Measurements from ENCODE around the gene DFFA. TPM values are rescaled to one million over a fixed set of nuclear protein-coding genes. Genes with fewer than 3 reads are reported as not detected.
A peak's percentile ranks its signal among the peaks of the same experiment; 100 is the strongest.

DFFA gene
- polyA plus RNA-seq, 1 of the 3 experiments (the other 2 are of a cell fraction): 42.3 TPM

DNA sequence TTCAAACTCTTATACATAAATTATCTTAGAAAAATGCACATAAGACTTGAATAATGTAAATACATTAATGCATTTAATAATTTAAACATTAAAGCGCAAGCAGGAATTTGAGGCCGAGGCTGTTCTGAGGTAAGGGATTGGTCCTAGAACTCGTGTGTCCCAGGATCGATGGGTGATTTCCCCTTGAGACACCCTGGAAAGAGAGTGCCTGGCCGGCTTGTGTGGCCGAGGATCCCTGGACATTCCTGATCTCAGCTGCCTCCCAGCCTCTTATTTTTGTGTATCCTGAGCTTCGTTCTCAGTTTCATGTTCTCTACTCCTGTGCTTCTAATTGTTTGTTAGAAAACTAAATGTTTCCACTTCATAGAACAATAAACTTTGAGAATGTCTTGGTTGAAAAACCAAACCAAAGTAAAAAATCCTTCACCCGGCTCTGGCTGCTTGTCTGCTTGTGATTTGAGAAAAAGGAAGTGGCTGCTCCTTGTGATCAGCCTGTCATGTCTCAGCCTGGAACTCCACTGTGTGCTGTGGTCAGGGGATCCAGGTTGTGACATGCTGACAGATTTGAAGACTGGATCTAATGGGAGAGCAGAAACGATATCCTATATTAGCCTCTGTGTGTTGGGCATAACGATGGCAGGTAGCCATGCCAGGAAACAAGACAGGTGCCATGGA, 43.1 kb upstream of the DFFA start:
- Histone ChIP-seq H3K36me3 (replicated peaks in 1 of 2; ENCODE audit: control insufficient read depth in 1 of 2, insufficient read depth in 2 of 2, low read length in 1 of 2) (no peaks in the 10 kb centered on the region), H3K79me2 (ENCODE audit: insufficient read depth) (peaks cover 70% of the 10 kb centered on the region), H3F3A (replicated peaks; ENCODE audit: insufficient read depth) (peaks cover 17% of the 10 kb centered on the region), H3K27me3 (ENCODE audit: insufficient read depth) (no peaks in the 10 kb centered on the region), H4K20me1 (ENCODE audit: insufficient read depth) (no peaks in the 10 kb centered on the region; the same call in 1 of the 2 replicates), H3K4me2 (no peak overlapping the region), H3K4me3 (ENCODE audit: low read depth in 2 of 2, low read length in 1 of 2) (no peak overlapping the region), H2AFZ (ENCODE audit: low read depth) (no peak overlapping the region), H3K9me3 (no peaks in the 10 kb centered on the region), H3K27ac (ENCODE audit: low read depth in 2 of 2, low read length in 1 of 2) (no peak overlapping the region), H3K9ac (no peak overlapping the region), H3K4me1 (ENCODE audit: control insufficient read depth in 1 of 2, insufficient read depth in 2 of 2, low read depth in 1 of 2, low read length in 1 of 2) (peaks cover 25 to 43% of the 10 kb centered on the region in 2 experiments), H3K9me2 (no peaks in the 10 kb centered on the region)
- CTCF ChIA-PET: interaction anchor here (0.7 to 2.9 kb wide), 12 partner anchors 10 to 466 kb away, joined by 3 to 24 read pairs (median 4); a partner anchor contains a TSS
- POLR2A ChIA-PET: no interaction called here
- no peak for TF ChIP-seq RAD21 (IDR thresholded peaks at IDR 0.05; ENCODE audit: low read length)
- TF ChIP-seq FOXJ3 (CRISPR knock-in tag; IDR thresholded peaks at IDR 0.05): no peak
- TF ChIP-seq MXI1 (IDR thresholded peaks at IDR 0.05; ENCODE audit: low read depth, low read length): no peak
- no peak for TF ChIP-seq TCF12 (IDR thresholded peaks at IDR 0.05)
- no peak for TF ChIP-seq GABPA (IDR thresholded peaks at IDR 0.05; ENCODE audit: low read depth)
- TF ChIP-seq GATA2 (CRISPR knock-in tag; IDR thresholded peaks at IDR 0.05): no peak
- no peak for TF ChIP-seq RCOR1 (IDR thresholded peaks at IDR 0.05; ENCODE audit: low read length)
- TF ChIP-seq MEF2A (IDR thresholded peaks at IDR 0.05; ENCODE audit: borderline replicate concordance, low read depth): no peak
- TF ChIP-seq, protein P1, sequence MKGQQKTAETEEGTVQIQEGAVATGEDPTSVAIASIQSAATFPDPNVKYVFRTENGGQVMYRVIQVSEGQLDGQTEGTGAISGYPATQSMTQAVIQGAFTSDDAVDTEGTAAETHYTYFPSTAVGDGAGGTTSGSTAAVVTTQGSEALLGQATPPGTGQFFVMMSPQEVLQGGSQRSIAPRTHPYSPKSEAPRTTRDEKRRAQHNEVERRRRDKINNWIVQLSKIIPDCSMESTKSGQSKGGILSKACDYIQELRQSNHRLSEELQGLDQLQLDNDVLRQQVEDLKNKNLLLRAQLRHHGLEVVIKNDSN (IDR thresholded peaks at IDR 0.05; ENCODE audit: borderline replicate concordance, low read depth): no peak
- no peak for TF ChIP-seq RFX5 (IDR thresholded peaks at IDR 0.05; ENCODE audit: low read length)
- no peak for TF ChIP-seq ELF1 (IDR thresholded peaks at IDR 0.05)
- 95% methylated on average over 10 of the region's 10 CpGs for WGBS (ENCODE audit: low lambda C conversion rate)
- DNase-seq: no peak

- Histone ChIP-seq H3K9ac (no peak overlapping the region), H2AFZ (ENCODE audit: low read depth) (no peak overlapping the region), H3K4me3 (ENCODE audit: low read depth in 2 of 2, low read length in 1 of 2) (no peak overlapping the region), H3K4me2 (0 out of 2 replicates have a peak overlapping the region, but pooled peaks have one; percentile 11), H3K27ac (ENCODE audit: low read depth in 2 of 2, low read length in 1 of 2) (no peak overlapping the region), H3K4me1 (ENCODE audit: control insufficient read depth in 1 of 2, insufficient read depth in 2 of 2, low read depth in 1 of 2, low read length in 1 of 2) (peaks cover 32 to 50% of the 10 kb centered on the region in 2 experiments), H3K9me2 (no peaks in the 10 kb centered on the region), H3K9me3 (no peaks in the 10 kb centered on the region), H3K36me3 (replicated peaks in 1 of 2; ENCODE audit: control insufficient read depth in 1 of 2, insufficient read depth in 2 of 2, low read length in 1 of 2) (no peaks in the 10 kb centered on the region), H3K79me2 (ENCODE audit: insufficient read depth) (peaks cover 73% of the 10 kb centered on the region), H3F3A (replicated peaks; ENCODE audit: insufficient read depth) (peaks cover 25% of the 10 kb centered on the region), H3K27me3 (ENCODE audit: insufficient read depth) (no peaks in the 10 kb centered on the region), H4K20me1 (ENCODE audit: insufficient read depth) (no peaks in the 10 kb centered on the region; the same call in 1 of the 2 replicates)
- no peak for TF ChIP-seq RCOR1 (IDR thresholded peaks at IDR 0.05; ENCODE audit: low read length)
- TF ChIP-seq RXRA (IDR thresholded peaks at IDR 0.05; ENCODE audit: borderline replicate concordance, low read depth): no peak
- TF ChIP-seq GATA2 (CRISPR knock-in tag; IDR thresholded peaks at IDR 0.05): 0 out of 2 replicates have a peak, but pooled peaks have one; percentile 33
- TF ChIP-seq, protein P2, sequence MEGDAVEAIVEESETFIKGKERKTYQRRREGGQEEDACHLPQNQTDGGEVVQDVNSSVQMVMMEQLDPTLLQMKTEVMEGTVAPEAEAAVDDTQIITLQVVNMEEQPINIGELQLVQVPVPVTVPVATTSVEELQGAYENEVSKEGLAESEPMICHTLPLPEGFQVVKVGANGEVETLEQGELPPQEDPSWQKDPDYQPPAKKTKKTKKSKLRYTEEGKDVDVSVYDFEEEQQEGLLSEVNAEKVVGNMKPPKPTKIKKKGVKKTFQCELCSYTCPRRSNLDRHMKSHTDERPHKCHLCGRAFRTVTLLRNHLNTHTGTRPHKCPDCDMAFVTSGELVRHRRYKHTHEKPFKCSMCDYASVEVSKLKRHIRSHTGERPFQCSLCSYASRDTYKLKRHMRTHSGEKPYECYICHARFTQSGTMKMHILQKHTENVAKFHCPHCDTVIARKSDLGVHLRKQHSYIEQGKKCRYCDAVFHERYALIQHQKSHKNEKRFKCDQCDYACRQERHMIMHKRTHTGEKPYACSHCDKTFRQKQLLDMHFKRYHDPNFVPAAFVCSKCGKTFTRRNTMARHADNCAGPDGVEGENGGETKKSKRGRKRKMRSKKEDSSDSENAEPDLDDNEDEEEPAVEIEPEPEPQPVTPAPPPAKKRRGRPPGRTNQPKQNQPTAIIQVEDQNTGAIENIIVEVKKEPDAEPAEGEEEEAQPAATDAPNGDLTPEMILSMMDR (IDR thresholded peaks at IDR 0.05): peak; percentile 80
- peak; percentile 79 for TF ChIP-seq SMC3 (IDR thresholded peaks at IDR 0.05; ENCODE audit: low read depth, low read length)
- no peak for TF ChIP-seq EZH2phosphoT487 (IDR thresholded peaks at IDR 0.05; ENCODE audit: borderline replicate concordance, low read depth)
- TF ChIP-seq, protein P3, sequence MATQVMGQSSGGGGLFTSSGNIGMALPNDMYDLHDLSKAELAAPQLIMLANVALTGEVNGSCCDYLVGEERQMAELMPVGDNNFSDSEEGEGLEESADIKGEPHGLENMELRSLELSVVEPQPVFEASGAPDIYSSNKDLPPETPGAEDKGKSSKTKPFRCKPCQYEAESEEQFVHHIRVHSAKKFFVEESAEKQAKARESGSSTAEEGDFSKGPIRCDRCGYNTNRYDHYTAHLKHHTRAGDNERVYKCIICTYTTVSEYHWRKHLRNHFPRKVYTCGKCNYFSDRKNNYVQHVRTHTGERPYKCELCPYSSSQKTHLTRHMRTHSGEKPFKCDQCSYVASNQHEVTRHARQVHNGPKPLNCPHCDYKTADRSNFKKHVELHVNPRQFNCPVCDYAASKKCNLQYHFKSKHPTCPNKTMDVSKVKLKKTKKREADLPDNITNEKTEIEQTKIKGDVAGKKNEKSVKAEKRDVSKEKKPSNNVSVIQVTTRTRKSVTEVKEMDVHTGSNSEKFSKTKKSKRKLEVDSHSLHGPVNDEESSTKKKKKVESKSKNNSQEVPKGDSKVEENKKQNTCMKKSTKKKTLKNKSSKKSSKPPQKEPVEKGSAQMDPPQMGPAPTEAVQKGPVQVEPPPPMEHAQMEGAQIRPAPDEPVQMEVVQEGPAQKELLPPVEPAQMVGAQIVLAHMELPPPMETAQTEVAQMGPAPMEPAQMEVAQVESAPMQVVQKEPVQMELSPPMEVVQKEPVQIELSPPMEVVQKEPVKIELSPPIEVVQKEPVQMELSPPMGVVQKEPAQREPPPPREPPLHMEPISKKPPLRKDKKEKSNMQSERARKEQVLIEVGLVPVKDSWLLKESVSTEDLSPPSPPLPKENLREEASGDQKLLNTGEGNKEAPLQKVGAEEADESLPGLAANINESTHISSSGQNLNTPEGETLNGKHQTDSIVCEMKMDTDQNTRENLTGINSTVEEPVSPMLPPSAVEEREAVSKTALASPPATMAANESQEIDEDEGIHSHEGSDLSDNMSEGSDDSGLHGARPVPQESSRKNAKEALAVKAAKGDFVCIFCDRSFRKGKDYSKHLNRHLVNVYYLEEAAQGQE (IDR thresholded peaks at IDR 0.05; ENCODE audit: low read depth, low read length): no peak
- TF ChIP-seq RAD21 (IDR thresholded peaks at IDR 0.05; ENCODE audit: low read length): peak; percentile 92
- WGBS (ENCODE audit: low lambda C conversion rate): 75% methylated on average over 8 of the region's 8 CpGs
- DNase-seq: peak; percentile 66
- POLR2A ChIA-PET: no interaction called here
- CTCF ChIA-PET: interaction anchor here (0.7 to 2.9 kb wide), 33 partner anchors 7 to 523 kb away, joined by 3 to 24 read pairs (median 4); a partner anchor contains a TSS
Observed at GRCh38 chr1:10514490-10515235, 42.3 kb upstream of the DFFA start.

Measured in SK-N-SH (cell line).